ENCODE results near the gene PPP1R14B. TPM values are rescaled to one million over a fixed set of nuclear protein-coding genes. Genes with fewer than 3 reads are reported as not detected.

PPP1R14B gene
- total RNA-seq, 2 experiments from 2014 or later = 285 to 287 TPM

DNA sequence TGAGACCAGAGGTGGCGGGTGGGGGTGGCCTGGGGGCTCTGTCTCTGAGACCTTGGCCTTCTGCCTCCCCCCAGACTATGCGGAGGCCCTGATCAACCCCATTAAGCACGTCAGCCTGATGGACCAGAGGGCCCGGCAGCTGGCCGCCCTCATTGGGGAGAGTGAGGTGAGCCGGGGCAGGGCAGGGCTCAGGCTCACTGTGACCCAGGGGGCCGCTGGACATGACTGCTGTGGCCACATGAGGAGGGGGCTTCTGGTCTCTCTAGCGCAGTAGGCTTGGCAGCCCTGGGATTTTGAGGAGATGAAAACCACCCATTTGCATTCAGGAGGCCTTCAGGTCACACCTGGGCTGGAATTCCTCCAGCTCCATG lies 17.2 kb upstream of the PPP1R14B start:
- Mint-ChIP-seq H3K4me3 (no peak overlapping the region), H3K36me3 (ENCODE audit: low read depth) (peaks cover 17% of the 10 kb centered on the region), H3K9me3 (no peaks in the 10 kb centered on the region), H3K27ac (no peak overlapping the region), H3K4me1 (ENCODE audit: low read depth) (peaks cover 25% of the 10 kb centered on the region), H3K27me3 (no peaks in the 10 kb centered on the region)
- intact Hi-C loops (cut with micrococcal nuclease) = no loop called here
- ATAC-seq = no peak
- DNase-seq = no peak
- ChIA-PET CTCF (interaction anchor here (1.1 to 1.6 kb wide), 3 partner anchors 13 to 40 kb away, joined by 4 to 10 read pairs (median 8); partner anchors contain the start of gene CATSPERZ), POLR2A (interaction anchor here (1.0 to 1.4 kb wide), 3 partner anchors 14 to 57 kb away, joined by 4 to 5 read pairs (median 4); no protein-coding TSS in a partner anchor)
- TF ChIP-seq, protein P1, sequence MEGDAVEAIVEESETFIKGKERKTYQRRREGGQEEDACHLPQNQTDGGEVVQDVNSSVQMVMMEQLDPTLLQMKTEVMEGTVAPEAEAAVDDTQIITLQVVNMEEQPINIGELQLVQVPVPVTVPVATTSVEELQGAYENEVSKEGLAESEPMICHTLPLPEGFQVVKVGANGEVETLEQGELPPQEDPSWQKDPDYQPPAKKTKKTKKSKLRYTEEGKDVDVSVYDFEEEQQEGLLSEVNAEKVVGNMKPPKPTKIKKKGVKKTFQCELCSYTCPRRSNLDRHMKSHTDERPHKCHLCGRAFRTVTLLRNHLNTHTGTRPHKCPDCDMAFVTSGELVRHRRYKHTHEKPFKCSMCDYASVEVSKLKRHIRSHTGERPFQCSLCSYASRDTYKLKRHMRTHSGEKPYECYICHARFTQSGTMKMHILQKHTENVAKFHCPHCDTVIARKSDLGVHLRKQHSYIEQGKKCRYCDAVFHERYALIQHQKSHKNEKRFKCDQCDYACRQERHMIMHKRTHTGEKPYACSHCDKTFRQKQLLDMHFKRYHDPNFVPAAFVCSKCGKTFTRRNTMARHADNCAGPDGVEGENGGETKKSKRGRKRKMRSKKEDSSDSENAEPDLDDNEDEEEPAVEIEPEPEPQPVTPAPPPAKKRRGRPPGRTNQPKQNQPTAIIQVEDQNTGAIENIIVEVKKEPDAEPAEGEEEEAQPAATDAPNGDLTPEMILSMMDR (IDR thresholded peaks at IDR 0.05) = no peak

DNA sequence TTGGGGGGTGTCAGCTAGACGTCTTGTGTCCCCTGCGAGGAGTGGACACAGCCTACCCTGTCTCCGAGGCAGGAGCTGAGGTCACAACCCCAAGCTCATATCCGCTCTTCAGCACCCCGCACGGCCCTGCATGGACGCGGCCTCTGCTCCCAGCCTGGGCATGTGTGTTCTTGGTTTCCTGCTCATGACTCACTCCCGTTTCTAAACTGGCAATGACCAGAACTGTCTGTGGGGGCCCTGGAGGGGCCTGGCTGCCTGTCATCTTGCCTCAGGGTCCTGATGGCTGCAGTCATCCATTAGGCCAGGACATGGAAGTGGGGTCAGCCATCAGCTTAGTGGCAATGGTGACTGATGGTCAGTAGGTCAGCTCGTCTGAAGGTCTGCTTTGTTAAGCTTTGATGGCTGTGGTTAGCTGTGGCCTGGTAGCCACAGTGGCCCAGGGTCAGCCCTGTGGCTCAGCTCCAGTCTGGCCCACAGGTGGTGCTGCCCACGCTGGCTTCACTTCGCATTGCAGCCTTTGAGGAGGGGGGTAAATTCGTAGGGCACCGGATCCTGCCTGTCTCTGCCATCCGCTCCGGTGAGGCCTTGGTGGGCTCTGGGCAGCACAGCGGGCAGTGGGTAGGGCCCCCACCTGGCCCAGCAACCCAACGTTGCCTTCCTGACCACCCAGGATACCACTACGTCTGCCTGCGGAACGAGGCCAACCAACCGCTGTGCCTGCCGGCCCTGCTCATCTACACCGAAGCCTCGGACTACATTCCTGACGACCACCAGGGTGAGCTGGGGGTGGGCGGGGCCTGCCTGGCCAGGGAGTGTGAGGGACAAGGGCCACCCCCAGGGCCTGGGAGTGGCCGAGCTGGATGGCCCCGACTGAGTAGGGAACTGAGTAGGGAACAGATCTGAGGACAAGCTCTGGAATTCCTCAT lies 16.5 kb upstream of the PPP1R14B start:
- DNase-seq (no peak), ATAC-seq (no peak)
- Mint-ChIP-seq H3K4me1 (ENCODE audit: low read depth) (peaks cover 20% of the 10 kb centered on the region), H3K36me3 (ENCODE audit: low read depth) (peaks cover 14% of the 10 kb centered on the region), H3K9me3 (no peaks in the 10 kb centered on the region), H3K4me3 (no peak overlapping the region), H3K27me3 (no peaks in the 10 kb centered on the region), H3K27ac (no peak overlapping the region)
- POLR2A ChIA-PET = interaction anchor here (1.0 to 1.4 kb wide), 3 partner anchors 14 to 56 kb away, joined by 4 to 5 read pairs (median 4); no protein-coding TSS in a partner anchor
- CTCF ChIA-PET = interaction anchor here (1.0 to 1.4 kb wide), 3 partner anchors 11 to 40 kb away, joined by 3 to 4 read pairs (median 4); no protein-coding TSS in a partner anchor
- intact Hi-C loops (cut with micrococcal nuclease) = no loop called here
- TF ChIP-seq, protein P1 (IDR thresholded peaks at IDR 0.05) = no peak

DNA sequence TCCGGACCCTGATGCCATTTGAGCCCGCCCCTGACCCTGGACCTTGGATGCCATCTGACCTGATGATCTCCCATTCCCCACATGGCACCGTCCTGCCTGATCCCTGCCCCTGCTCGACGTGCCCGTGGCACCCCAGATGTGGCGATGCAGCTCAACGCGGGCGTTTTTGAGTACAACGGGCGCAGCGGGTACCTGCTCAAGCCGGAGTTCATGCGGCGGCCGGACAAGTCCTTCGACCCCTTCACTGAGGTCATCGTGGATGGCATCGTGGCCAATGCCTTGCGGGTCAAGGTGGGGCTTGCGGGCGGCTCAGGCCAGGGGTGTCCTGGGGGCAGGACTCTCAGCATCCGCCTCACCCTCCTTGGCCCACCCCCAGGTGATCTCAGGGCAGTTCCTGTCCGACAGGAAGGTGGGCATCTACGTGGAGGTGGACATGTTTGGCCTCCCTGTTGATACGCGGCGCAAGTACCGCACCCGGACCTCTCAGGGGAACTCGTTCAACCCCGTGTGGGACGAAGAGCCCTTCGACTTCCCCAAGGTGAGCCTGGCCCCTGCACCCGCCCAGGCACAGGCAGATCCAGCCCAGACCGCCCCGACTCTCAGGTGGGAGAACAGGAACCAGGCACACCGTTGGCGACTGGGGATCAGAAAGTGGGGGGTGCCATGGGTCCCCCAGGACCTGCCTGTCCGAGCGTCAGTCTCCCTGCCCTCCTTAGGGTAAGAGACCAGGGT lies 15.7 kb upstream of the PPP1R14B start:
- POLR2A ChIA-PET = interaction anchor here (0.9 to 2.1 kb wide), 3 partner anchors 9 to 19 kb away, joined by 5 to 6 read pairs (median 5); no protein-coding TSS in a partner anchor
- H3K9me3 Mint-ChIP-seq = no peaks in the 10 kb centered on the region

DNA sequence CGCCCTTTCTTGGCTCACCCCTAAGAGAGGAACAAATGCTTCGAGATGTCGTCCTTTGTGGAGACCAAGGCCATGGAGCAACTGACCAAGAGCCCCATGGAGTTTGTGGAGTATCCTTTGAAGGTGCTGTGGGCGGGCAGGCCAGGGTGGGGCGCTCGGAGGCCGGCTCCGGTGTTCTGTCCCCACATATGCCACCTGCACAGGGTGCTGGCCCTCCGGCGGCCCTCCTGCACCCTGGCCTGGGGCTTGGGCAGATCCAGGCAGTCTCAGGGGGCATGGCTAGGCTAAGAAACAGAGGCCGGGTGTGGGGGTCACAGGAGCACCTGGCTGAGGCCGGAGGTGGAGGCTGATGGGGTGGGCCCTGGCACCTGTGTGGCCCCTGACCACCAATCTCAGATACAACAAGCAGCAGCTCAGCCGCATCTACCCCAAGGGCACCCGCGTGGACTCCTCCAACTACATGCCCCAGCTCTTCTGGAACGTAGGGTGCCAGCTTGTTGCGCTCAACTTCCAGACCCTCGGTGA lies 14.9 kb upstream of the PPP1R14B start:
- intact Hi-C loops (cut with micrococcal nuclease) = no loop called here
- no peaks in the 10 kb centered on the region for H3K9me3 Mint-ChIP-seq
- no peaks in the 10 kb centered on the region for H3K27me3 Mint-ChIP-seq
- POLR2A ChIA-PET = interaction anchor here (0.9 to 2.1 kb wide), 2 partner anchors 9 to 18 kb away, joined by 5 to 6 read pairs; no protein-coding TSS in a partner anchor
- peaks cover 12% of the 10 kb centered on the region for H3K36me3 Mint-ChIP-seq (ENCODE audit: low read depth)
- TF ChIP-seq, protein P1 (IDR thresholded peaks at IDR 0.05) = no peak
- ATAC-seq = no peak
- no peak overlapping the region for H3K27ac Mint-ChIP-seq
- no peak for DNase-seq
- peaks cover 12% of the 10 kb centered on the region for H3K4me1 Mint-ChIP-seq (ENCODE audit: low read depth)
- CTCF ChIA-PET = interaction anchor here (1.8 kb wide), 1 partner anchor 10 kb away, joined by 8 read pairs; the partner anchor contains the start of gene PLCB3
- no peak overlapping the region for H3K4me3 Mint-ChIP-seq

More for the DNA sequence above, 15.7 kb upstream of the PPP1R14B start:
- Mint-ChIP-seq H3K4me3 (no peak overlapping the region), H3K27me3 (no peaks in the 10 kb centered on the region), H3K27ac (no peak overlapping the region), H3K36me3 (ENCODE audit: low read depth) (peaks cover 12% of the 10 kb centered on the region), H3K4me1 (ENCODE audit: low read depth) (peaks cover 12% of the 10 kb centered on the region)
- ATAC-seq = no peak
- CTCF ChIA-PET = interaction anchor here (1.0 to 1.8 kb wide), 3 partner anchors 11 to 39 kb away, joined by 3 to 8 read pairs (median 4); partner anchors contain the start of gene PLCB3
- no peak for DNase-seq
- TF ChIP-seq, protein P1 (IDR thresholded peaks at IDR 0.05) = no peak
- intact Hi-C loops (cut with micrococcal nuclease) = no loop called here

Data from activated CD8-positive, alpha-beta T cell treated with anti-CD3 and anti-CD28 coated beads for 36 hours (primary cell).